SK-N-SH (cell line): ENCODE results near the gene FBLIM1.

Experiments used
- EP300 ChIP-seq, 2 experiments: IDR thresholded peaks; 2 replicates each; pipeline versions ENCODE4 v1.4.0 to v1.6.1; 2012; ENCODE audit warnings: borderline replicate concordance in 1 of 2, low read depth in 1 of 2, low read length in 1 of 2
- MXI1 ChIP-seq: IDR thresholded peaks from 2 replicates; pipeline ENCODE4 v1.6.1; 2012; ENCODE audit warnings: mild to moderate bottlenecking, low read depth, low read length, improper control_type of control experiment
- RFX5 ChIP-seq: IDR thresholded peaks from 2 replicates; pipeline ENCODE4 v1.6.1; 2012; ENCODE audit warnings: mild to moderate bottlenecking, improper control_type of control experiment, low read length
- RXRA ChIP-seq: IDR thresholded peaks from 2 replicates; pipeline ENCODE4 v1.4.0; 2012; ENCODE audit warnings: low read depth, mild to moderate bottlenecking, borderline replicate concordance
- SMC3 ChIP-seq: IDR thresholded peaks from 2 replicates; pipeline ENCODE4 v1.6.1; 2012; ENCODE audit warnings: low read depth, low read length, improper control_type of control experiment
- TAF1 ChIP-seq: IDR thresholded peaks from 2 replicates; pipeline ENCODE4 v1.6.1; 2012; ENCODE audit warnings: low read depth, mild to moderate bottlenecking, low read length, moderate library complexity, borderline replicate concordance
- TF ChIP-seq, protein P1 (sequence below): IDR thresholded peaks from 2 replicates; pipeline ENCODE4; 2012
- TF ChIP-seq, protein P2 (sequence below): fragments of 200-600 bp; sonication (generic); IDR thresholded peaks from 2 replicates; pipeline ENCODE4 v1.6.1; 2017; ENCODE audit warnings: antibody characterized with exemption, mild to moderate bottlenecking, moderate library complexity
- TF ChIP-seq, protein P3 (sequence below): fragments of 150-350 bp; IDR thresholded peaks from 2 replicates; pipeline ENCODE4 v1.6.1; 2017; ENCODE audit warnings: antibody characterized with exemption, low read length, low read depth, borderline replicate concordance
- TF ChIP-seq, protein P4 (sequence below): IDR thresholded peaks from 2 replicates; pipeline ENCODE4 v1.4.0; 2012; ENCODE audit warnings: low read depth, borderline replicate concordance
- TF ChIP-seq, protein P5 (sequence below): IDR thresholded peaks from 2 replicates; pipeline ENCODE4 v1.6.1; 2012; ENCODE audit warnings: mild to moderate bottlenecking, low read depth, low read length, moderate library complexity

DNA sequence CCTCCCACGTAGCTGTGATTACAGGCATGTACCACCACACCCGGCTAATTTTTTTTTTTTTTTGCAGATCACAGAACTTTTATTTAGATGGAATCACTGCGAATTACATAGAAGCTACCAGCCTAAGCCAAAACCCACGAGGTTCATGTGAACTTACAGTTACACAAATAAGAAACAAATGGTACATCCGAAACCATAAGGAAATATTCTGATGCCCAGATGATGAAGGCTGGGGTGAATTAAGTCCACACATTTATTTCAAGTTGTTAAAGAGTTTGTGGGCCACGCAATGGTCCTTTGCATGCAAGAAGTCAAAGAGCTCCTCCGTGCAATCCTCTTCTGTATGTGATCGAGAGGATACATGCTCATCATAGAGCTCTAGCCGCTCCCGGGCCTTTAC lies 48.5 kb downstream of the FBLIM1 start:
- TF ChIP-seq EP300 (IDR thresholded peaks at IDR 0.05; ENCODE audit: borderline replicate concordance in 1 of 2, low read depth in 1 of 2, low read length in 1 of 2) (no peak), RFX5 (no peak), RXRA (no peak), TAF1 (no peak), SMC3 (no peak), MXI1 (no peak)
- TF ChIP-seq, protein P1, sequence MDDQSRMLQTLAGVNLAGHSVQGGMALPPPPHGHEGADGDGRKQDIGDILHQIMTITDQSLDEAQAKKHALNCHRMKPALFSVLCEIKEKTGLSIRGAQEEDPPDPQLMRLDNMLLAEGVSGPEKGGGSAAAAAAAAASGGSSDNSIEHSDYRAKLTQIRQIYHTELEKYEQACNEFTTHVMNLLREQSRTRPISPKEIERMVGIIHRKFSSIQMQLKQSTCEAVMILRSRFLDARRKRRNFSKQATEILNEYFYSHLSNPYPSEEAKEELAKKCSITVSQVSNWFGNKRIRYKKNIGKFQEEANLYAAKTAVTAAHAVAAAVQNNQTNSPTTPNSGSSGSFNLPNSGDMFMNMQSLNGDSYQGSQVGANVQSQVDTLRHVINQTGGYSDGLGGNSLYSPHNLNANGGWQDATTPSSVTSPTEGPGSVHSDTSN = no peak
- TF ChIP-seq, protein P2, sequence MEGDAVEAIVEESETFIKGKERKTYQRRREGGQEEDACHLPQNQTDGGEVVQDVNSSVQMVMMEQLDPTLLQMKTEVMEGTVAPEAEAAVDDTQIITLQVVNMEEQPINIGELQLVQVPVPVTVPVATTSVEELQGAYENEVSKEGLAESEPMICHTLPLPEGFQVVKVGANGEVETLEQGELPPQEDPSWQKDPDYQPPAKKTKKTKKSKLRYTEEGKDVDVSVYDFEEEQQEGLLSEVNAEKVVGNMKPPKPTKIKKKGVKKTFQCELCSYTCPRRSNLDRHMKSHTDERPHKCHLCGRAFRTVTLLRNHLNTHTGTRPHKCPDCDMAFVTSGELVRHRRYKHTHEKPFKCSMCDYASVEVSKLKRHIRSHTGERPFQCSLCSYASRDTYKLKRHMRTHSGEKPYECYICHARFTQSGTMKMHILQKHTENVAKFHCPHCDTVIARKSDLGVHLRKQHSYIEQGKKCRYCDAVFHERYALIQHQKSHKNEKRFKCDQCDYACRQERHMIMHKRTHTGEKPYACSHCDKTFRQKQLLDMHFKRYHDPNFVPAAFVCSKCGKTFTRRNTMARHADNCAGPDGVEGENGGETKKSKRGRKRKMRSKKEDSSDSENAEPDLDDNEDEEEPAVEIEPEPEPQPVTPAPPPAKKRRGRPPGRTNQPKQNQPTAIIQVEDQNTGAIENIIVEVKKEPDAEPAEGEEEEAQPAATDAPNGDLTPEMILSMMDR = no peak
- TF ChIP-seq, protein P3, sequence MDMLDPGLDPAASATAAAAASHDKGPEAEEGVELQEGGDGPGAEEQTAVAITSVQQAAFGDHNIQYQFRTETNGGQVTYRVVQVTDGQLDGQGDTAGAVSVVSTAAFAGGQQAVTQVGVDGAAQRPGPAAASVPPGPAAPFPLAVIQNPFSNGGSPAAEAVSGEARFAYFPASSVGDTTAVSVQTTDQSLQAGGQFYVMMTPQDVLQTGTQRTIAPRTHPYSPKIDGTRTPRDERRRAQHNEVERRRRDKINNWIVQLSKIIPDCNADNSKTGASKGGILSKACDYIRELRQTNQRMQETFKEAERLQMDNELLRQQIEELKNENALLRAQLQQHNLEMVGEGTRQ = no peak
- TF ChIP-seq, protein P4, sequence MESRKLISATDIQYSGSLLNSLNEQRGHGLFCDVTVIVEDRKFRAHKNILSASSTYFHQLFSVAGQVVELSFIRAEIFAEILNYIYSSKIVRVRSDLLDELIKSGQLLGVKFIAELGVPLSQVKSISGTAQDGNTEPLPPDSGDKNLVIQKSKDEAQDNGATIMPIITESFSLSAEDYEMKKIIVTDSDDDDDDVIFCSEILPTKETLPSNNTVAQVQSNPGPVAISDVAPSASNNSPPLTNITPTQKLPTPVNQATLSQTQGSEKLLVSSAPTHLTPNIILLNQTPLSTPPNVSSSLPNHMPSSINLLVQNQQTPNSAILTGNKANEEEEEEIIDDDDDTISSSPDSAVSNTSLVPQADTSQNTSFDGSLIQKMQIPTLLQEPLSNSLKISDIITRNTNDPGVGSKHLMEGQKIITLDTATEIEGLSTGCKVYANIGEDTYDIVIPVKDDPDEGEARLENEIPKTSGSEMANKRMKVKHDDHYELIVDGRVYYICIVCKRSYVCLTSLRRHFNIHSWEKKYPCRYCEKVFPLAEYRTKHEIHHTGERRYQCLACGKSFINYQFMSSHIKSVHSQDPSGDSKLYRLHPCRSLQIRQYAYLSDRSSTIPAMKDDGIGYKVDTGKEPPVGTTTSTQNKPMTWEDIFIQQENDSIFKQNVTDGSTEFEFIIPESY = no peak
- TF ChIP-seq, protein P5, sequence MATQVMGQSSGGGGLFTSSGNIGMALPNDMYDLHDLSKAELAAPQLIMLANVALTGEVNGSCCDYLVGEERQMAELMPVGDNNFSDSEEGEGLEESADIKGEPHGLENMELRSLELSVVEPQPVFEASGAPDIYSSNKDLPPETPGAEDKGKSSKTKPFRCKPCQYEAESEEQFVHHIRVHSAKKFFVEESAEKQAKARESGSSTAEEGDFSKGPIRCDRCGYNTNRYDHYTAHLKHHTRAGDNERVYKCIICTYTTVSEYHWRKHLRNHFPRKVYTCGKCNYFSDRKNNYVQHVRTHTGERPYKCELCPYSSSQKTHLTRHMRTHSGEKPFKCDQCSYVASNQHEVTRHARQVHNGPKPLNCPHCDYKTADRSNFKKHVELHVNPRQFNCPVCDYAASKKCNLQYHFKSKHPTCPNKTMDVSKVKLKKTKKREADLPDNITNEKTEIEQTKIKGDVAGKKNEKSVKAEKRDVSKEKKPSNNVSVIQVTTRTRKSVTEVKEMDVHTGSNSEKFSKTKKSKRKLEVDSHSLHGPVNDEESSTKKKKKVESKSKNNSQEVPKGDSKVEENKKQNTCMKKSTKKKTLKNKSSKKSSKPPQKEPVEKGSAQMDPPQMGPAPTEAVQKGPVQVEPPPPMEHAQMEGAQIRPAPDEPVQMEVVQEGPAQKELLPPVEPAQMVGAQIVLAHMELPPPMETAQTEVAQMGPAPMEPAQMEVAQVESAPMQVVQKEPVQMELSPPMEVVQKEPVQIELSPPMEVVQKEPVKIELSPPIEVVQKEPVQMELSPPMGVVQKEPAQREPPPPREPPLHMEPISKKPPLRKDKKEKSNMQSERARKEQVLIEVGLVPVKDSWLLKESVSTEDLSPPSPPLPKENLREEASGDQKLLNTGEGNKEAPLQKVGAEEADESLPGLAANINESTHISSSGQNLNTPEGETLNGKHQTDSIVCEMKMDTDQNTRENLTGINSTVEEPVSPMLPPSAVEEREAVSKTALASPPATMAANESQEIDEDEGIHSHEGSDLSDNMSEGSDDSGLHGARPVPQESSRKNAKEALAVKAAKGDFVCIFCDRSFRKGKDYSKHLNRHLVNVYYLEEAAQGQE = no peak
